NCI-H69 (cell line): ENCODE data around the gene EXOC4.
"Not testable (repeated sequence)": the region's sequence is repeated elsewhere in the genome, so short reads cannot be mapped to it uniquely, and the experiment has no call there.

Experiments
- DNase-seq: peaks from one replicate; lab custom pipeline; 2025; lab: John Stamatoyannopoulos, UW

The EXOC4 gene

GRCh38 chr7:134071355-134072331, 818.8 kb downstream of the EXOC4 start:
- DNase-seq = no peak

- DNase-seq = no peak
Measured at GRCh38 chr7:134073276-134073675, 820.4 kb downstream of the EXOC4 start.

GRCh38 chr7:134075799-134076198, 822.9 kb downstream of the EXOC4 start:
- no peak for DNase-seq

- not testable (repeated sequence) for DNase-seq
Measured at GRCh38 chr7:134077560-134077959, 824.7 kb downstream of the EXOC4 start.

GRCh38 chr7:134078991-134079390, 826.1 kb downstream of the EXOC4 start:
- DNase-seq = peak; percentile 20

GRCh38 chr7:134081695-134082094, 828.8 kb downstream of the EXOC4 start:
- no peak for DNase-seq

GRCh38 chr7:134083766-134084487, 831.0 kb downstream of the EXOC4 start:
- no peak for DNase-seq

- no peak for DNase-seq
Measured at GRCh38 chr7:134084488-134085144, 831.7 kb downstream of the EXOC4 start.

- DNase-seq = no peak
Measured at GRCh38 chr7:134085311-134085710, 832.4 kb downstream of the EXOC4 start.

GRCh38 chr7:134086998-134087735, 834.3 kb downstream of the EXOC4 start:
- DNase-seq = no peak

GRCh38 chr7:134088199-134088598, 835.3 kb downstream of the EXOC4 start:
- no peak for DNase-seq

- peak; percentile 17 for DNase-seq
Measured at GRCh38 chr7:134089446-134089845, 836.6 kb downstream of the EXOC4 start.

- no peak for DNase-seq
Measured at GRCh38 chr7:134098072-134098471, 845.2 kb downstream of the EXOC4 start.

- peak; percentile 15 for DNase-seq
Measured at GRCh38 chr7:134101716-134102115, 848.8 kb downstream of the EXOC4 start.

- peak; percentile 55 for DNase-seq
Measured at GRCh38 chr7:134104166-134104565, 851.3 kb downstream of the EXOC4 start.

GRCh38 chr7:134105841-134106240, 853.0 kb downstream of the EXOC4 start:
- DNase-seq = no peak

GRCh38 chr7:134108802-134109201, 855.9 kb downstream of the EXOC4 start:
- peak; percentile 36 for DNase-seq

GRCh38 chr7:134113655-134114054, 860.8 kb downstream of the EXOC4 start:
- no peak for DNase-seq

- DNase-seq = no peak
Measured at GRCh38 chr7:134114992-134115391, 862.1 kb downstream of the EXOC4 start.
